ENCODE results near the gene EPM2AIP1.

The EPM2AIP1 gene

DNA sequence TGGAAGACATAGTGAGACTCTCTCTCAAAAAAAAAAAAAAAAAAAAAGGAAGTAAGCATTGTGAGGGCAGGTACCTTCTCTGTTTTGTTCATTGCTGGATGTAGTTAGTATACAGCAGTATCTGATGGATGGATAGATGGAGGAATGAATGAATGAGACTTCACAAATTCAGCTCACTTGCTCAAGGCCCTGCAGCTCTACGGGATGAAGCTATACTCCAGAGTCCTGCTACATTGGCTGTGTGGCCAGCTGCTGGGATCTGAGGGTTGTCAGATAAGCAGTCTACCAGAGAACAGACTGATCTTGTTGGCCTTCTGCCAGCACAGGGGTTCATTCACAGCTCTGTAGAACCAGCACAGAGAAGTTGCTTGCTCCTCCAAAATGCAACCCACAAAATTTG, 35.4 kb upstream of the EPM2AIP1 start:
- Histone ChIP-seq H3K27ac (peak overlapping the region; percentile 64 to 71), H3K36me3 (peaks cover 6 to 63% (median 19%) of the 10 kb centered on the region in 3 donors), H3K4me3 (no peak overlapping the region), H3K4me1 (peaks cover 0 to 68% (median 40%) of the 10 kb centered on the region in 4 donors), H3K9me3 (no peaks in the 10 kb centered on the region), H3K27me3 (no peaks in the 10 kb centered on the region)
- TF ChIP-seq, protein P1, sequence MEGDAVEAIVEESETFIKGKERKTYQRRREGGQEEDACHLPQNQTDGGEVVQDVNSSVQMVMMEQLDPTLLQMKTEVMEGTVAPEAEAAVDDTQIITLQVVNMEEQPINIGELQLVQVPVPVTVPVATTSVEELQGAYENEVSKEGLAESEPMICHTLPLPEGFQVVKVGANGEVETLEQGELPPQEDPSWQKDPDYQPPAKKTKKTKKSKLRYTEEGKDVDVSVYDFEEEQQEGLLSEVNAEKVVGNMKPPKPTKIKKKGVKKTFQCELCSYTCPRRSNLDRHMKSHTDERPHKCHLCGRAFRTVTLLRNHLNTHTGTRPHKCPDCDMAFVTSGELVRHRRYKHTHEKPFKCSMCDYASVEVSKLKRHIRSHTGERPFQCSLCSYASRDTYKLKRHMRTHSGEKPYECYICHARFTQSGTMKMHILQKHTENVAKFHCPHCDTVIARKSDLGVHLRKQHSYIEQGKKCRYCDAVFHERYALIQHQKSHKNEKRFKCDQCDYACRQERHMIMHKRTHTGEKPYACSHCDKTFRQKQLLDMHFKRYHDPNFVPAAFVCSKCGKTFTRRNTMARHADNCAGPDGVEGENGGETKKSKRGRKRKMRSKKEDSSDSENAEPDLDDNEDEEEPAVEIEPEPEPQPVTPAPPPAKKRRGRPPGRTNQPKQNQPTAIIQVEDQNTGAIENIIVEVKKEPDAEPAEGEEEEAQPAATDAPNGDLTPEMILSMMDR (IDR thresholded peaks at IDR 0.05) = no peak
- peak in 1 of 2 donors; percentile 49 for DNase-seq
- intact Hi-C loops (cut with DNase I; ENCODE audit: low total_unique reads) = no loop called here

DNA sequence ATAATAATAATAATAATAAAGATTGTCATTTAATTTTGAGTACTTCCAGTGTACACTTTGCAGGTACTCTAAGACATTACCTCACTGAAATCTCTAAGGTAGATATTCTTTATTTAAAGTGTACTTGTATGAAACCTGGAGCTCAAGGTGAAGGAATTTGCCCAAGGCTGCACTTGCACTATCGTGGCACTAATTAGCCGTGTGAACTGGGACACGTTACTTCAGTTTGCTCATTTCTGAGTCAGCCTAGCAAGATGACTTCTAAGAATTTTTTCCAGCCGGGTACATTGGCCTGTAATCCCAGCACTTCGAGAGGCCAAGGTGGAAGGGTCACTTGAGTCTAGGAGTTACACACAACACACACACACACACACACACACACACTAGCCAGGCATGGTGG, 33.9 kb upstream of the EPM2AIP1 start:
- H3K4me3 ChIP-seq = no peak overlapping the region
- no peaks in the 10 kb centered on the region for H3K9me3 ChIP-seq
- DNase-seq = no peak
- H3K27me3 ChIP-seq = no peaks in the 10 kb centered on the region
- peak overlapping the region in 1 of 2 donors; percentile 11 for H3K27ac ChIP-seq
- TF ChIP-seq, protein P1 (IDR thresholded peaks at IDR 0.05) = no peak
- intact Hi-C loops (cut with DNase I; ENCODE audit: low total_unique reads) = no loop called here
- H3K36me3 ChIP-seq = peaks cover 17 to 66% (median 34%) of the 10 kb centered on the region in 3 donors
- H3K4me1 ChIP-seq = peaks cover 0 to 53% (median 29%) of the 10 kb centered on the region in 4 donors

DNA sequence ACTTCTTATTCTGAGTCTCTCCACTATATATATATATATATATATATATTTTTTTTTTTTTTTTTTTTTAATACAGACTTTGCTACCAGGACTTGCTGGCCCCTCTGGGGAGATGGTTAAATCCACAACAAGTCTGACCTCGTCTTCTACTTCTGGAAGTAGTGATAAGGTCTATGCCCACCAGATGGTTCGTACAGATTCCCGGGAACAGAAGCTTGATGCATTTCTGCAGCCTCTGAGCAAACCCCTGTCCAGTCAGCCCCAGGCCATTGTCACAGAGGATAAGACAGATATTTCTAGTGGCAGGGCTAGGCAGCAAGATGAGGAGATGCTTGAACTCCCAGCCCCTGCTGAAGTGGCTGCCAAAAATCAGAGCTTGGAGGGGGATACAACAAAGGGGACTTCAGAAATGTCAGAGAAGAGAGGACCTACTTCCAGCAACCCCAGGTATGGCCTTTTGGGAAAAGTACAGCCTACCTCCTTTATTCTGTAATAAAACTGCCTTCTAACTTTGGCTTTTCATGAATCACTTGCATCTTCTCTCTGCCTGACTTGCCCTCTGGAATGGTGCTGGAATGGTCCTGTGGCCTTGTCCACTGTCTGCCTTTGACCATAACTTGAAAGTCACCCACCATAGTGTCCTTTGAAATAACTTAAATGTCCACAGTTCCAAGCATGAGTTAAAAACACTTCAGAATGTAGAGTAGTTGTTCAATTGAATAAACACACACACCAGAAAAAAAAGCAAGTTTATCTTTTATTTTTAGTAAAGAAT, 32.8 kb upstream of the EPM2AIP1 start:
- TF ChIP-seq, protein P1 (IDR thresholded peaks at IDR 0.05) = no peak
- no peak for DNase-seq
- no peaks in the 10 kb centered on the region for H3K27me3 ChIP-seq
- H3K9me3 ChIP-seq = no peaks in the 10 kb centered on the region
- peaks cover 27 to 77% (median 45%) of the 10 kb centered on the region in 3 donors for H3K36me3 ChIP-seq
- H3K4me3 ChIP-seq = no peak overlapping the region
- H3K27ac ChIP-seq = peak overlapping the region in 1 of 2 donors; percentile 25
- H3K4me1 ChIP-seq = peaks cover 0 to 42% (median 19%) of the 10 kb centered on the region in 4 donors
- intact Hi-C loops (cut with DNase I; ENCODE audit: low total_unique reads) = no loop called here

DNA sequence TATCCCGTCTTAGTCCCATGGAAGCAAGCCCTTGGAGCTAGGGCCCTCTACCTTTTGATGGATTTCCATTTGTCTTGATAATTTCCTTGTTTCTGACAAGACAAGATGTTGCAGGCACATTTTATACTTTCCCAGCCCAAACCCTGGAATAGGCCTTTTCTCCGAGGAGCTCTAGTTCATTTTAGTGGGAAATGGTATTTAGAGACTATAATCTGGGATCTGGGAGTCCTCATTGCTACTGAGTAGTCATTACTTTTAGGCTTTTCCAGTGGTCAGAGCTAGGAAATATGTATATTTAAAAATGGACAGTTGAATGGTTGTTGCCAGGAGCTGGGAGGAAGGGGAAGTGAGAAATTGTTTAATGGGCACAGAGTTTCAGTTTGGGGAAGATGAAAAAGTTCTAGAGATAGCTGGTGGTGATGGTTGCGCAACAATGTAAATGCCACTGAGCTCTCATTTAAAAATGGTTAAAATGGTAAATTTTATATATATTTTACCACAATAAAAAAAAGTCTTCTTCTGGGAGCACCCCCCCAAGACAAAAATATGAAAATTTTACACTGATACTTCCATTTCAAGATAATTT, 32.0 kb upstream of the EPM2AIP1 start:
- intact Hi-C loops (cut with DNase I; ENCODE audit: low total_unique reads) = no loop called here
- no peak overlapping the region for H3K27ac ChIP-seq
- no peak for DNase-seq

DNA sequence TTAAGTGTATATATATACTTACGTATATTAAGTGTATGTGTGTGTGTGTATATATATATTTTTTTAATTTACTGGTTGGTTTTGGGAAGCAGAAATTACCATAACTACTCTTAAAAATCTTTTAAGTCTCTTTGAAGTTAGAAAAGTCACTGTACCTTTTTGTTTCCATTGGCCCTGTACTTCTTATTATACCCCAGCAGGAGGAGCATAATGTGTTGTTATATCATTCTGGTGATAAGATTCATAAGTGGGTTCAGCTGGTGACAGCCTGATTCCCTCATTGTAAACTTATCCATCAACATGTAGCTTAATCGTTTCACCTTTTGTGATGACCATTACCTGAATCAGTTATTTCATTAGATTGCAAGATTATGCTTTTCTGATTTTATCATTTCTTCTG, 31.2 kb upstream of the EPM2AIP1 start:
- Histone ChIP-seq H3K27ac (no peak overlapping the region), H3K36me3 (peaks cover 42 to 84% (median 62%) of the 10 kb centered on the region in 3 donors), H3K4me3 (no peak overlapping the region), H3K9me3 (no peaks in the 10 kb centered on the region), H3K27me3 (no peaks in the 10 kb centered on the region), H3K4me1 (peaks cover 0 to 26% (median 5%) of the 10 kb centered on the region in 4 donors)
- DNase-seq = no peak
- intact Hi-C loops (cut with DNase I; ENCODE audit: low total_unique reads) = no loop called here
- TF ChIP-seq, protein P1 (IDR thresholded peaks at IDR 0.05) = peak; percentile 46 to 61

More for the DNA sequence above, 32.0 kb upstream of the EPM2AIP1 start:
- no peaks in the 10 kb centered on the region for H3K9me3 ChIP-seq
- H3K4me3 ChIP-seq = no peak overlapping the region
- H3K4me1 ChIP-seq = peaks cover 0 to 34% (median 10%) of the 10 kb centered on the region in 4 donors
- peaks cover 34 to 80% (median 54%) of the 10 kb centered on the region in 3 donors for H3K36me3 ChIP-seq
- TF ChIP-seq, protein P1 (IDR thresholded peaks at IDR 0.05) = no peak
- H3K27me3 ChIP-seq = no peaks in the 10 kb centered on the region

Measured in tibial artery (tissue), 4 donors.